GM19395 (cell line): ENCODE measurements around the gene KLRD1.
"Not testable (repeated sequence)": the region's sequence is repeated elsewhere in the genome, so short reads cannot be mapped to it uniquely, and the experiment has no call there.

Experiments used
- ATAC-seq: cut with Tn5 transposase; IDR thresholded peaks from one replicate; pipeline ENCODE4 v1.9.1; 2021; ENCODE audit warnings: mild to moderate bottlenecking, moderate library complexity; ENCODE audit not compliant: unreplicated experiment

The KLRD1 gene

DNA sequence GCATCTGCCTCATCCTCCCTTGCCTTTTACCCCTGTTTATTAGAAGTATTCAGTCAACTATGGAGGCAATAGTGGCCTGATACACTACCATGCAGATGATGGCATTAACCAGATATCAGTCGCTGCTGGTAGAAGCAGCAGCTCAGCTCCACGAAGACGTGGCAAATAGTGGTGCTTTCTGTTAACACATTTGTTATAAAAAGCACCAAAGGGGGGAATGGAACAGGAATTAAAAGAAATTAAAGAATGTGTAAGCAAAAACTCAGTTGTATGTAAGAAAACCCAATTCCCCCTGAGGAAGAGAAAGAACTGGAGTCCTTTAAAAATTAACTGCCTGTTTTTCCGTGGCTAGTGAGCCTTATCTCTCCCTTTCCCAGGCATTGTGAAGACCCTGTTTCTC, 60.0 kb downstream of the KLRD1 start:
- not testable (repeated sequence) for ATAC-seq

DNA sequence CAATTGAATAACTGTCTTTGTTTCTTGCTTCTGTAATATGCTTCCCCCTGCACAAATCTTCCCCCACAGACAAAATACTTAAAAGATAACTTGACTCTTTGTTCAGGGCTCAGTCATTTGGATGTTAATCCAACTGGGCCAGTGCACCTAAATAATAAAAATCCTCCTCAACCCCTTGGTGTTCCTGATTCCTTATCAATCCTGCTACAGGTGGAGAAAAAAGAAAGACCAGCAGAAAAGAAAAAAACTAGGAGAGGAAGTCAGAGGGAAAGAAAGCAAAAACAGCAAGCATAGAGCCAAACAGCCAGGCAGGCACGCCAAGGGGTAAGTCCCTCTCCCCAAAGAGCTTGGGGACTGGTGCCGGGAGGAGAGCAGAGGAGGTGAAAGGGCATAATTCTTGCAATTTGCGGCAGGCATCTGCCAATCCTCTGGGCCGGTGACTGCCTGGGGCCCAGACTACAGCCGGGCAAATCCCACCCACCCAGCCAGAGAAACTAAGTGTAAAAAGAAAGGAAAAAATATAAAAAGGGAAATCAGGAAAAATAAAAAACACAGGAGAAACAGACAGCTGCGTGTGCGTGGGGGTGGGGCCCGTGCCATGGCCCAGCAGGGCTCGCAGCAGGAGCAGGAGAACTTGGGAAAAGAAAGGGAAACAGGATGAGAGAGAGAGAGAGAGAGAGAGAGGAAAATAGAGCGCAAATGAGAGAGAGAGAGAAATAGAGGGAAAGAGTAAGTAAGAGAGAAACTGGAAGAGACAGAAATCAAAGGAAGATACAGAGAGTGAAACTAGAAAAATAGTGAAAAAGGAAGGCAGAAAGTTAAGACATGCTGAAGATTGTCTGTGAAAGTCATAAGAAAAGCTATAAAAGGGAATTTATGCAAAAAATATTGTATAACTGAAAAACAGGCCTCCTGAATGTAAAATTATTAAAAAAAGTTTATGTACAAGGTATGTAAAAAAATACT, 60.8 kb downstream of the KLRD1 start:
- ATAC-seq: no peak

DNA sequence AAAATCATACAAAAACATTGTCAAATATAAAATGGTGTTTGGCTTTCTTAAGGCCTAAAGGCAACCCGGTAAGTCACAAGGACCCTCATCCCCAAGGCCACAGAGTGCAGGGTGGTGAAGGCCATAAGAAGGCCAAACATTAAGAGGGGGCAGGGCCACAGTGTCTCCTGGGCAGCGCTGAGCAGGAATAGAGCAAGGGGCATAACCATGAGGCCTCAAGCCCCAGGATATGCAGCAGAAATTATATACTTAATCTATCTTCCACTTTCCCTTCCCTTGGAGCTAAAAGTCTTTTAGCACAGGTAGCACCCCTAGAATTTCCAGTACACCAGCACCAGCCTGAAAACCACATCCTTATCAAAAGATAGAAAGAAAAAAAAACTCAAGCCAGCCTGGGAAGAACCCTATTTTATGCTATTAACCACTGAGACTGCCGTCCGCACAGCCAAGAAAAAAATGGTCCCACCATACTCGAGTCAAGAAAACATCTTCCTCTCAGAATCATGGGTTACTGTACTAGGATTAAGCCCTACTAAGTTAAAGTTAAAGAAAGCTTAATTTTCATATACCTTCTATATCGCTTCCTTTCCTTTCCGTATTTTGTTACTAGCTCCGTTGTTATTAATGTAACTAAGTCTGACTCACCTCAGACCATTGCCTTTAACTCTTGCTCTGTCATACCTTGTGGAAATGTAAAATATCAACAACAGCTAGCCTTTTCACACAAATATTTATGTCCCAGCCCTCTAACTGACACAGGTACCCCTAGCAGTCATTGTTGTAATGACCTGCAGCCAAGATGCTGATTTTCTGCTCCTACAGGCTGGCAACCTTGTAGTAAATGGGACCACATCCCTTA, 62.1 kb downstream of the KLRD1 start:
- ATAC-seq: no peak

DNA sequence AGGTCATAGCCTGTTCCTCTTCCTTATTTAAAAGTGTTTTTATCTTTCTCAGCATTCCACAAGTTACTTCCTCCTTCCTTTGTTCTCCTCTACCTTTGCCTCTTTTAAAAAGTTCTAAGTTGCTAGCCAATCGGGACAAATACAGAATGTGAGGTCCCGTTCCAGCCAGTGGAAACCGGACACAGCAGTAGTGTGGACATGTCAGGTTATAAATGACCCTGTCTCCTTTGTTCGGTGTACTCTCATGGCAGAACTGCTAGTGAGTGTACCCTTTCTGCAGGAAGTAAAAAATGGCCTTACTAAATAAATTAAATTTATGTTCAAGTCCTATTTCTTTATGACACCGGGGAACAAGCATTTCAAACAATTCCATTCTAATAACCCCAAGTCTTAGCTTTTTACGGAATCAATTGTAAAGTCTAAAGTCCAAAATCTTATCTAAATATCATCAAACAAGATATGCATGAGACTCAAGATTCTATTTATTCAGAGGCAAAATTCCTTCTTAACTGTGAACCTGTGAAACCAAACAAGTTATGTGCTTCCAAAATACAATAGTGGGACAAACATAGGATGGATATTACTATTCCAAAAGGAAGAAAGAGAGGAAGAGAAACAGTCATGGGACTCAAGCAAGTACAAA, 64.3 kb downstream of the KLRD1 start:
- ATAC-seq: not testable (repeated sequence)

DNA sequence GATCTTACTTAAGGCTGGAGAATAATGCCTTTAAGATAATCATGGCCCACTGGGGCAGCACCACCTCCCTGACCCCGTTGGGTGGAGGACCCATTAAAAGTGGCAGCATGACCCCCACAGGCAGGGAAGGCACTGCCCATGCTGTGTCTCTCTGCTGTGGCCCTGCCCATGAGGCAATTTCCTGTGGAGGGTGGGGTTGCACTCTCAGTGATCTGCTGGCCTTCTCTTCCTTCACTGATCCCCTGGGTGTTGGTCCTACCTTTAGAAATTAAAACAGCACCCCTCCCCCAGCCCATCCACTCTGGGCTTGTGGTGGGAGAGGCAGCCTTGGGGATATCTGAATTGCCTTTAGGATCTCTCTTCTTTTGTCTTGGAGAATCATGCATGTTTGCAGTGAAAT, 64.9 kb downstream of the KLRD1 start:
- ATAC-seq: no peak

DNA sequence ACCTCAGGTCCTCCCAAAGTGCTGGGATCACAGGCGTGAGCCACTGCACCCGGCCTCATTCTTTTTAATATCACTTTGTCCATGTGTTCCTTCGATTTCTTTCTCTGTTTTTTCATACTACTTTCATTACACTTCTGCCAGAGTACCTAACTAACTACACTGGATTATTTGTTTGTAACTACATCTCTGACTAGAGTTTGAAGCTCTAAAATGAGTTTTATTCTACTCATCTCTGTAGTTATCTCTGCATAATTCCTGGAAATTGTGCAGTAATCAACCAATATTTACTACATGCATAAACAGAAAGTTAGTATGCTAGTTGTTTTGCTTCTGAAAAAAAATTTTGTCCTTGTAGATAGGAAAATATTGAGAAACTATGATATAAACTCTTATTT, 67.0 kb downstream of the KLRD1 start:
- no peak for ATAC-seq

DNA sequence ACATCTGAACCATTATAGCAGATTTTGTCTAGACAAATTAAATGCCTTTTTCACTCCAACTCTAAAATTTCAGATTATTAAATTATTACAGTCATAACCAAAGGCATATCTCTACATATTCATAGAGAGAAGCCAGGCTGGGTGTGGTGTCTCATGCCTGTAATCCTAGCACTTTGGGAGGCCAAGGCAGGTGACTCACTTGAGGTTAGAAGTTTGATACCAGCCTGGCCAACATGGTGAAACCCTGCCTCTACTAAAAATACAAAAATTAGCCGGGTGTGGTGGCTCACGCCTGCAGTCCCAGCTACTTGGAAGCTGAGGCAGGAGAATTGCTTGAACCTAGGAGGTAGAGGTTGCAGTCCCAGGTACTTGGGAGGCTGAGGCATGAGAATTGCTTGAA, 71.1 kb downstream of the KLRD1 start:
- not testable (repeated sequence) for ATAC-seq
